Measurements from ENCODE around the gene PKP2.

The PKP2 gene

DNA sequence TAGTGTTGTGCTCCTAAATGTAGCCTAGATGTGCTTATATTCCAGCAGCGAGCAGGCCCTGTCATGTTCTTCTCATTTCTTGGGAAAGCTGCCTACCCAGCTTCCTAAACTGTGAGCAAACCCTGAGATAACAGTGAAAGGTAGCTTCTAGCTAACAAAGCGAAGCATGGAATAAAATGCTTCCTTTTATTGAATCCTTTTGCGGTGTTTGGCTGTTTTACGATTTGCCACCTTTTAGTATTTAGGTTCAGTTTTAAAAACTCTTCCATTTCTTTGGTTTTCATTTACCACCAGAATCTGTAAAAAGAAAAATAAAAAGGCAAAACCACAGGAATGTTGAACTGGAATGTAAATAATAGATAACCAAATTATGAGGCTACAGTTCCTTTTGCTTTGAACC, 5.0 kb upstream of the PKP2 start:
- Histone ChIP-seq H3K9ac (ENCODE audit: low read length) (no peak overlapping the region), H3K27me3 (ENCODE audit: low read depth, low read length) (peaks cover 72% of the 10 kb centered on the region), H4K20me1 (ENCODE audit: insufficient read depth, low read length) (peaks cover 13% of the 10 kb centered on the region; the same call in 1 of the 2 replicates), H3K4me3 (ENCODE audit: low read length) (no peak overlapping the region), H3K4me2 (ENCODE audit: low read length) (no peak overlapping the region), H2AFZ (ENCODE audit: low read depth, low read length) (no peak overlapping the region), H3K27ac (ENCODE audit: low read length) (no peak overlapping the region), H3K4me1 (ENCODE audit: low read length) (peaks cover 5% of the 10 kb centered on the region), H3K36me3 (replicated peaks; ENCODE audit: low read depth, low read length) (no peaks in the 10 kb centered on the region), H3K79me2 (ENCODE audit: low read length) (no peaks in the 10 kb centered on the region), H3K9me3 (ENCODE audit: insufficient read depth, low read length) (no peaks in the 10 kb centered on the region)
- TF ChIP-seq, protein P1, sequence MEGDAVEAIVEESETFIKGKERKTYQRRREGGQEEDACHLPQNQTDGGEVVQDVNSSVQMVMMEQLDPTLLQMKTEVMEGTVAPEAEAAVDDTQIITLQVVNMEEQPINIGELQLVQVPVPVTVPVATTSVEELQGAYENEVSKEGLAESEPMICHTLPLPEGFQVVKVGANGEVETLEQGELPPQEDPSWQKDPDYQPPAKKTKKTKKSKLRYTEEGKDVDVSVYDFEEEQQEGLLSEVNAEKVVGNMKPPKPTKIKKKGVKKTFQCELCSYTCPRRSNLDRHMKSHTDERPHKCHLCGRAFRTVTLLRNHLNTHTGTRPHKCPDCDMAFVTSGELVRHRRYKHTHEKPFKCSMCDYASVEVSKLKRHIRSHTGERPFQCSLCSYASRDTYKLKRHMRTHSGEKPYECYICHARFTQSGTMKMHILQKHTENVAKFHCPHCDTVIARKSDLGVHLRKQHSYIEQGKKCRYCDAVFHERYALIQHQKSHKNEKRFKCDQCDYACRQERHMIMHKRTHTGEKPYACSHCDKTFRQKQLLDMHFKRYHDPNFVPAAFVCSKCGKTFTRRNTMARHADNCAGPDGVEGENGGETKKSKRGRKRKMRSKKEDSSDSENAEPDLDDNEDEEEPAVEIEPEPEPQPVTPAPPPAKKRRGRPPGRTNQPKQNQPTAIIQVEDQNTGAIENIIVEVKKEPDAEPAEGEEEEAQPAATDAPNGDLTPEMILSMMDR (IDR thresholded peaks at IDR 0.05; ENCODE audit: low read depth, low read length), result no peak
- TF ChIP-seq EZH2phosphoT487 (IDR thresholded peaks at IDR 0.05; ENCODE audit: low read depth), result no peak

DNA sequence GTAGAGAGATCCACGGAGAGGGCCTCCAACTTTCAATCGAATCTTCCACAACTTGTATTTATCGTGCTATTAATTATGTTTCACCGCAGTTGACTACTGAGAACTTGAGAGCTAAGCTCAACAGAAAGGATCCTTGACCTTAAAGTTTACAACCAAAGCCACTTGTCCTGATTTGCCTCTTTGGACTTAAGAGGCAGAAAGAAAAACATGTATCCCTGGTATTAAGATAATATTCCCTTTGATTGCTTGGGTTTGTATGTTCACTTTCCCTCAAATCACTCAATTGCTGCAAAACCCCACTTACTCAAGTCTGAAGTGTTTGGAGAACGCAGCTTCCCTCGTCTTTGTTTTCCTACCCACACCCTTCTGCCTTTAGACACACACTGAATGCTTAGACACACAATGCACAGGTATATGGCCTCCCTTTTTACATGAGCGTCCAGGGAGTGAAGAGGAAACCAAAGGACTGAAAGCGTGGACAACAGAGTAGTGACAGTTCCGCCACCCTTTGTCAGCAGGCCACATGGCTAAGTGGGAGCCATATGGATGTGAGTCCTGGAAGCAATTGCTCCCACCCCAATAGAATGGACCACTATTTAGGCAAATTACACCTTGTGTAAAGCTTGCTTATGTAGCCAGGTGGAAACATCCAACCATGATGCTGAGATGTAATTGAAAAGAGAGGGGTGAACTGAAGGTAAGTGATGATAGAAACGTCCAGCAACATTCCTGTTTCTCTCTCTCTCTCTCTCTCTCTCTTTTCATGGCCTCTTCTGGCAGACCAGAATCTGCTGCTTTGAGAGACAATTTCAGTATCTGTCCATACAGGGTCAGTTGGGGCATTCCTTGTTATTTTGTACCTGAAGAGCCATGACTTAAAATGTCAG, 1.4 kb upstream of the PKP2 start:
- no peak overlapping the region for H2AFZ ChIP-seq (ENCODE audit: low read depth, low read length)
- H3K27ac ChIP-seq (ENCODE audit: low read length), result no peak overlapping the region
- no peaks in the 10 kb centered on the region for H3K36me3 ChIP-seq (replicated peaks; ENCODE audit: low read depth, low read length)
- H3K9me3 ChIP-seq (ENCODE audit: insufficient read depth, low read length), result no peaks in the 10 kb centered on the region
- TF ChIP-seq, protein P1 (IDR thresholded peaks at IDR 0.05; ENCODE audit: low read depth, low read length), result no peak
- no peak for TF ChIP-seq EZH2phosphoT487 (IDR thresholded peaks at IDR 0.05; ENCODE audit: low read depth)
- peaks cover 59% of the 10 kb centered on the region for H3K27me3 ChIP-seq (ENCODE audit: low read depth, low read length)
- H3K4me1 ChIP-seq (ENCODE audit: low read length), result no peaks in the 10 kb centered on the region
- H4K20me1 ChIP-seq (ENCODE audit: insufficient read depth, low read length), result 0 out of 2 replicates have a peak, but pooled peaks cover 7% of the 10 kb centered on the region
- no peaks in the 10 kb centered on the region for H3K79me2 ChIP-seq (ENCODE audit: low read length)
- no peak overlapping the region for H3K9ac ChIP-seq (ENCODE audit: low read length)
- no peak overlapping the region for H3K4me3 ChIP-seq (ENCODE audit: low read length)
- H3K4me2 ChIP-seq (ENCODE audit: low read length), result no peak overlapping the region

DNA sequence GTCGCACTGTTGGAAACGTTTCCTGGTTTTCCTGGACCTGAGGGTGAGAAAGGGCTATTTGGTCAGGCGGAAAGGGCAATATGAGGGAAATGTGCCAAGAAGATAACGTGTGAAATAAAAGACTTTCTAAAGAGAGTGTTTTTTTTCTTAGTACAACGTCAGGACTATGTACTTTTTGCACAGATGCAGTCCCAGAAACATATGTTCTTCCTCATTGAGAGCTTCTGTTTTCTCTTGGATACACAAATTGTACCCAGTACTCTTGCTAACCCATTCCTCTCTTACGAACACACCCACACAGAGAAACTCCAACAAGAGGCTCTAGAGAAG, 669 bp upstream of the PKP2 start:
- Histone ChIP-seq H3K4me2 (ENCODE audit: low read length) (no peak overlapping the region), H3K27ac (ENCODE audit: low read length) (no peak overlapping the region), H3K36me3 (replicated peaks; ENCODE audit: low read depth, low read length) (no peaks in the 10 kb centered on the region), H3K4me1 (ENCODE audit: low read length) (no peaks in the 10 kb centered on the region), H3K27me3 (ENCODE audit: low read depth, low read length) (peaks cover 53% of the 10 kb centered on the region), H3K9ac (ENCODE audit: low read length) (no peak overlapping the region), H3K9me3 (ENCODE audit: insufficient read depth, low read length) (no peaks in the 10 kb centered on the region), H3K79me2 (ENCODE audit: low read length) (no peaks in the 10 kb centered on the region), H4K20me1 (ENCODE audit: insufficient read depth, low read length) (0 out of 2 replicates have a peak, but pooled peaks cover under 1% of the 10 kb centered on the region), H2AFZ (ENCODE audit: low read depth, low read length) (no peak overlapping the region), H3K4me3 (ENCODE audit: low read length) (no peak overlapping the region)
- no peak for TF ChIP-seq EZH2phosphoT487 (IDR thresholded peaks at IDR 0.05; ENCODE audit: low read depth)
- TF ChIP-seq, protein P1 (IDR thresholded peaks at IDR 0.05; ENCODE audit: low read depth, low read length), result no peak

DNA sequence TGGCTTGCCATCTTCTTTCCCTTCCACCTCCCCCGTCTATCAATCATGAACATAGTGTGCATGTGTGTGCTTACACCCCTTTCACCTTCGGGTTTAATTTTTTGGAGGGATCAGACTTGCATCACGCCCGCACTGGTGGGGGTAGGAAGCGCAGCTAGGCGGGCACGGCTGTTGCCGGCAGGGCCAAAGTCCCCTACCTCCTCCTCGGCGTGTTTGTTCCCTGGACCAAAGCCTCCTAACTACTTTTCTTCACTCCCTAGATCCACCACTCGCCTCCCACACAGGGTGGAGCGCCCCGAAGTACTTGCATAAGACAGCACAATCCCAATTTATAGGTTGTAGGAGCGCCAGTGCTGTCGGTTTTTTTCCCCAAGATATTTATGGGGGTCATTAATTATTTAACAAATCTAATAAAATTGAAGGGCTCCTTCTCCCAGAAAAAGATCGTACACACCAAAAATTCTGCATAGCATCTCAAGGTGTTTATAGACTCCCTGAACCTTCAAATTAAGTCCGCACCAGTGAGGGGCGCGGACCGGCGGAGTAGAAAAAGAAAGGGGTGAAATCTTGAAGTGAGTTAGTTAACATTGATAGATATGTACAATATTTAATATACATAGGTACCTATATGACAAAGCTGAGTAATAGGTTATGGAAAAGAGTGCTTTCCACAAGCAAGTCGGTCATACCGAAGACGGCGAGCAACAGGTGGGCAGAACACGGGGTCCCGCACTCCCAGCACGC, 717 bp downstream of the PKP2 start:
- H3K9ac ChIP-seq (ENCODE audit: low read length), result no peak overlapping the region
- no peaks in the 10 kb centered on the region for H3K4me1 ChIP-seq (ENCODE audit: low read length)
- H3K4me3 ChIP-seq (ENCODE audit: low read length), result no peak overlapping the region
- no peak for TF ChIP-seq EZH2phosphoT487 (IDR thresholded peaks at IDR 0.05; ENCODE audit: low read depth)
- TF ChIP-seq, protein P1 (IDR thresholded peaks at IDR 0.05; ENCODE audit: low read depth, low read length), result no peak
- H3K79me2 ChIP-seq (ENCODE audit: low read length), result no peaks in the 10 kb centered on the region
- no peaks in the 10 kb centered on the region for H3K9me3 ChIP-seq (ENCODE audit: insufficient read depth, low read length)
- peaks cover 51% of the 10 kb centered on the region for H3K27me3 ChIP-seq (ENCODE audit: low read depth, low read length)
- no peaks in the 10 kb centered on the region for H4K20me1 ChIP-seq (ENCODE audit: insufficient read depth, low read length)
- H2AFZ ChIP-seq (ENCODE audit: low read depth, low read length), result no peak overlapping the region
- no peak overlapping the region for H3K27ac ChIP-seq (ENCODE audit: low read length)
- H3K36me3 ChIP-seq (replicated peaks; ENCODE audit: low read depth, low read length), result no peaks in the 10 kb centered on the region
- no peak overlapping the region for H3K4me2 ChIP-seq (ENCODE audit: low read length)

Measured in OCI-LY3 (cell line).